HEK293 (cell line): ENCODE results near the gene STIM1.

Source experiments
- CTCF ChIA-PET: fragments of 350-600 bp; formaldehyde crosslinking; extraction: SDS; loops from one replicate; lab custom pipeline; 2021; ENCODE audit warnings: antibody characterized with exemption; lab: Yijun Ruan, JAX
- POLR2A ChIA-PET: fragments of 300-600 bp; formaldehyde crosslinking; extraction: SDS; loops from one replicate; lab custom pipeline; 2020; ENCODE audit warnings: antibody characterized with exemption, inconsistent platforms; lab: Yijun Ruan, JAX
- H3K27ac ChIP-seq: fragments of 200-500 bp; sonication (Bioruptor generic); 2 replicates; pipeline ENCODE4 v1.5.1; 2014; ENCODE audit warnings: low read depth, low read length, control low read depth, inconsistent platforms; ENCODE audit errors: extremely low read depth
- H3K36me3 ChIP-seq, 2 experiments: fragments of 200-500 bp in 1 of 2; sonication (Bioruptor generic) in 1 of 2; 1 replicate in 1 of 2; 2 replicates in 1 of 2; pipeline ENCODE4 v1.5.1; 2014 to 2017; ENCODE audit warnings: inconsistent platforms in 2 of 2, low read length in 2 of 2; ENCODE audit not compliant: control insufficient read depth in 2 of 2, insufficient read depth in 1 of 2
- H3K4me1 ChIP-seq: fragments of 200-500 bp; sonication (Bioruptor generic); 2 replicates; pipeline ENCODE4 v1.5.1; 2014; ENCODE audit warnings: mild to moderate bottlenecking, low read length, inconsistent platforms; ENCODE audit not compliant: control insufficient read depth, insufficient read depth
- H3K4me3 ChIP-seq: 2 replicates; pipeline ENCODE4 v1.5.1; 2011; ENCODE audit warnings: low read depth, mild to moderate bottlenecking, control low read depth, low read length, moderate library complexity
- H3K9me3 ChIP-seq: fragments of 200-500 bp; sonication (Bioruptor generic); 2 replicates; pipeline ENCODE4 v1.5.1; 2014; ENCODE audit warnings: low read depth, low read length, inconsistent platforms; ENCODE audit not compliant: control insufficient read depth, insufficient read depth
- WT1 ChIP-seq: fragments of 450-650 bp; formaldehyde crosslinking; IDR thresholded peaks from 2 replicates; pipeline ENCODE4 v1.5.1; 2016; ENCODE audit warnings: missing biosample characterization, missing genetic modification characterization
- ZBTB17 ChIP-seq: fragments of 450-650 bp; formaldehyde crosslinking; IDR thresholded peaks from 2 replicates; pipeline ENCODE4 v1.5.1; 2016; ENCODE audit warnings: missing biosample characterization, missing genetic modification characterization
- ZNF133 ChIP-seq: fragments of 450-650 bp; formaldehyde crosslinking; IDR thresholded peaks from 2 replicates; pipeline ENCODE4 v1.5.1; 2016; ENCODE audit warnings: missing biosample characterization, missing genetic modification characterization
- ZNF175 ChIP-seq: fragments of 450-650 bp; formaldehyde crosslinking; IDR thresholded peaks from 2 replicates; pipeline ENCODE4 v1.5.1; 2016; ENCODE audit warnings: missing biosample characterization, missing genetic modification characterization
- ZNF211 ChIP-seq: fragments of 450-650 bp; formaldehyde crosslinking; IDR thresholded peaks from 2 replicates; pipeline ENCODE4 v1.5.1; 2016; ENCODE audit warnings: low read depth, missing biosample characterization, missing genetic modification characterization
- ZNF221 ChIP-seq: fragments of 450-650 bp; formaldehyde crosslinking; IDR thresholded peaks from 2 replicates; pipeline ENCODE4 v1.5.1; 2017; ENCODE audit warnings: missing biosample characterization, missing genetic modification characterization, borderline replicate concordance
- ZNF24 ChIP-seq: fragments of 450-650 bp; formaldehyde crosslinking; IDR thresholded peaks from 2 replicates; pipeline ENCODE4 v1.5.1; 2016; ENCODE audit warnings: missing biosample characterization, missing genetic modification characterization
- ZNF391 ChIP-seq: fragments of 450-650 bp; formaldehyde crosslinking; IDR thresholded peaks from 2 replicates; pipeline ENCODE4 v1.5.1; 2016; ENCODE audit warnings: low read depth, missing biosample characterization, missing genetic modification characterization, borderline replicate concordance
- ZNF544 ChIP-seq: fragments of 450-650 bp; formaldehyde crosslinking; IDR thresholded peaks from 2 replicates; pipeline ENCODE4 v1.5.0; 2017; ENCODE audit warnings: missing biosample characterization, missing genetic modification characterization
- ZNF785 ChIP-seq: fragments of 450-650 bp; formaldehyde crosslinking; IDR thresholded peaks from 2 replicates; pipeline ENCODE4 v1.5.1; 2016; ENCODE audit warnings: missing biosample characterization, missing genetic modification characterization
- ZNF792 ChIP-seq: fragments of 450-650 bp; formaldehyde crosslinking; IDR thresholded peaks from 2 replicates; pipeline ENCODE4 v1.5.1; 2016; ENCODE audit warnings: missing biosample characterization, missing genetic modification characterization
- TF ChIP-seq, protein P1 (sequence below): fragments of 450-650 bp; formaldehyde crosslinking; IDR thresholded peaks from 2 replicates; pipeline ENCODE4 v1.5.1; 2016; ENCODE audit warnings: missing biosample characterization, missing genetic modification characterization, borderline replicate concordance
- TF ChIP-seq, protein P2 (sequence below): fragments of 450-650 bp; formaldehyde crosslinking; IDR thresholded peaks from 2 replicates; pipeline ENCODE4 v1.5.1; 2016; ENCODE audit warnings: missing biosample characterization, missing genetic modification characterization
- TF ChIP-seq, protein P3 (sequence below): fragments of 450-650 bp; formaldehyde crosslinking; IDR thresholded peaks from 2 replicates; pipeline ENCODE4 v1.5.1; 2016; ENCODE audit warnings: missing biosample characterization, missing genetic modification characterization
- TF ChIP-seq, protein P4 (sequence below): fragments of 450-650 bp; formaldehyde crosslinking; IDR thresholded peaks from 2 replicates; pipeline ENCODE4; 2016; ENCODE audit warnings: missing biosample characterization, missing genetic modification characterization
- TF ChIP-seq, protein P5 (sequence below): fragments of 450-650 bp; formaldehyde crosslinking; IDR thresholded peaks from 2 replicates; pipeline ENCODE4 v1.5.1; 2016; ENCODE audit warnings: missing biosample characterization, missing genetic modification characterization

Gene STIM1

DNA sequence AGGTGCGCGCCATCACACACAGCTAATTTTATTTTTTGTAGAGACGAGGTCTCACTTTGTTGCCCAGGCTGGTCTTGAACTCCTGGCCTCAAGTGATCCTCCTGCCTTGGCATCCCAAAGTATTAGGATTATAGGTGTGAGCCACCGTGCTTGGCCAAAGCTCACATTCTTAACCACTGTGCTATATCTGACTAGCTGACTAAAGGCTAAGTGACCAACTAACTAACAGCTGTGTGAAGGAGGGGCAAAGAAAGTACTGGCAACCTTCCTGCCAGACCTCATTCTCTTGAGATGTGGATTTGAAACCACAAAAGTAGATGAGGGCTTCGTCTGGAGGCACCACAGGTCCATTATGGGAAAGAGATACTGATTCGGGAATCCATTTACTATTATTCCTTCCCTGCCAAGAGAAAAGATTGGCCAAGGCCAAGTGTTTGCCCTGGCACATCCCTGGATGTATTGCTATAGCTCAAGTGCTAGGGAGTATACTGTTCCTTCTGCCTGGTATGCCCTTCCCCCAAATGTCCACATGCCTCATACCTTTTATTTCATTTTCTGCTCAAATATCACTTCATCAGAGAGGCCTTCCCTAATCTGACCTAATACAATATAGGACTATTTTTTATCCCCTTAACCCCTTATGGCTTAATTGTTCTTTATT lies 186.4 kb downstream of the STIM1 start (continued):
- no peak for TF ChIP-seq WT1 (tag by site-specific recombination)
- no peak for TF ChIP-seq ZNF785 (tag by site-specific recombination)

DNA sequence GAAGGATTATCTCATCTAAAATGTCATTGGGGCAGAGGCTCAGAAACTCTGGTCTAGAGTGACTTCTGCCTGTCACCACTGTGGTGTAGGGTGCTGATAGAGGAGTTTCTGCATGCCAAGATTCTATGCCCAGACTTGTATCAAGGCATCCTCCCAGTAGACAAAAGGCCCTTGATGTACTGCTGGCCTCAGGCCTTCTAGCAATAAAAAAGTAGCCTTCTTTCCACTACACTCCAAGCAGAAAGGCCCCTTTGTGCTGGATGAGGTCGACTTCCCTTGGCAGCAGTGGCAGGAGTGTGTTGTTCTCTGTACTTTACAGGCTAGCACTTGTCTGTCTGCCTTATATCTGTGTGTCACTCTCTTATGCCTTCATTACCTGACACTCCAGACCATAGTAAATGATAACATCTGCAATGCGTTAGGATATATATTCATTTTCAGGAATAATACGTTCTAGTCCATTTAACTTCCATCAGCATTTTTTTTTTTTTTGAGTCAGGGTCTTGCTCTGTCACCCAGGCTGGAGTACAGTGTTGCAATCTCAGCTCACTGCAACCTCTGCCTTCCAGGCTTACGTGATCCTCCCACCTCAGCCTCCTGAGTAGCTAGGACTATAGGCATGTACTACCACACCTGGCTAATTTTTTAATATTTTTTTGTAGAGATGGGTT lies 189.6 kb downstream of the STIM1 start:
- Histone ChIP-seq H3K27ac (no peak overlapping the region), H3K36me3 (no peaks in the 10 kb centered on the region), H3K4me1 (no peaks in the 10 kb centered on the region), H3K4me3 (no peak overlapping the region)
- CTCF ChIA-PET = no interaction called here
- TF ChIP-seq ZNF211 (tag by site-specific recombination) (no peak), ZNF792 (no peak), ZNF221 (tag by site-specific recombination) (no peak), ZNF391 (no peak), ZNF24 (tag by site-specific recombination) (no peak), ZNF544 (tag by site-specific recombination) (no peak), ZBTB17 (tag by site-specific recombination) (no peak), ZNF133 (no peak), ZNF175 (no peak)
- TF ChIP-seq, protein P1, sequence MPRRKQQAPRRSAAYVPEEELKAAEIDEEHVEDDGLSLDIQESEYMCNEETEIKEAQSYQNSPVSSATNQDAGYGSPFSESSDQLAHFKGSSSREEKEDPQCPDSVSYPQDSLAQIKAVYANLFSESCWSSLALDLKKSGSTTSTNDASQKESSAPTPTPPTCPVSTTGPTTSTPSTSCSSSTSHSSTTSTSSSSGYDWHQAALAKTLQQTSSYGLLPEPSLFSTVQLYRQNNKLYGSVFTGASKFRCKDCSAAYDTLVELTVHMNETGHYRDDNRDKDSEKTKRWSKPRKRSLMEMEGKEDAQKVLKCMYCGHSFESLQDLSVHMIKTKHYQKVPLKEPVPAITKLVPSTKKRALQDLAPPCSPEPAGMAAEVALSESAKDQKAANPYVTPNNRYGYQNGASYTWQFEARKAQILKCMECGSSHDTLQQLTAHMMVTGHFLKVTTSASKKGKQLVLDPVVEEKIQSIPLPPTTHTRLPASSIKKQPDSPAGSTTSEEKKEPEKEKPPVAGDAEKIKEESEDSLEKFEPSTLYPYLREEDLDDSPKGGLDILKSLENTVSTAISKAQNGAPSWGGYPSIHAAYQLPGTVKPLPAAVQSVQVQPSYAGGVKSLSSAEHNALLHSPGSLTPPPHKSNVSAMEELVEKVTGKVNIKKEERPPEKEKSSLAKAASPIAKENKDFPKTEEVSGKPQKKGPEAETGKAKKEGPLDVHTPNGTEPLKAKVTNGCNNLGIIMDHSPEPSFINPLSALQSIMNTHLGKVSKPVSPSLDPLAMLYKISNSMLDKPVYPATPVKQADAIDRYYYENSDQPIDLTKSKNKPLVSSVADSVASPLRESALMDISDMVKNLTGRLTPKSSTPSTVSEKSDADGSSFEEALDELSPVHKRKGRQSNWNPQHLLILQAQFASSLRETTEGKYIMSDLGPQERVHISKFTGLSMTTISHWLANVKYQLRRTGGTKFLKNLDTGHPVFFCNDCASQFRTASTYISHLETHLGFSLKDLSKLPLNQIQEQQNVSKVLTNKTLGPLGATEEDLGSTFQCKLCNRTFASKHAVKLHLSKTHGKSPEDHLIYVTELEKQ (tag by site-specific recombination) = no peak
- TF ChIP-seq, protein P2, sequence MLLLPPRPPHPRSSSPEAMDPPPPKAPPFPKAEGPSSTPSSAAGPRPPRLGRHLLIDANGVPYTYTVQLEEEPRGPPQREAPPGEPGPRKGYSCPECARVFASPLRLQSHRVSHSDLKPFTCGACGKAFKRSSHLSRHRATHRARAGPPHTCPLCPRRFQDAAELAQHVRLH (tag by site-specific recombination) = no peak
- TF ChIP-seq, protein P3, sequence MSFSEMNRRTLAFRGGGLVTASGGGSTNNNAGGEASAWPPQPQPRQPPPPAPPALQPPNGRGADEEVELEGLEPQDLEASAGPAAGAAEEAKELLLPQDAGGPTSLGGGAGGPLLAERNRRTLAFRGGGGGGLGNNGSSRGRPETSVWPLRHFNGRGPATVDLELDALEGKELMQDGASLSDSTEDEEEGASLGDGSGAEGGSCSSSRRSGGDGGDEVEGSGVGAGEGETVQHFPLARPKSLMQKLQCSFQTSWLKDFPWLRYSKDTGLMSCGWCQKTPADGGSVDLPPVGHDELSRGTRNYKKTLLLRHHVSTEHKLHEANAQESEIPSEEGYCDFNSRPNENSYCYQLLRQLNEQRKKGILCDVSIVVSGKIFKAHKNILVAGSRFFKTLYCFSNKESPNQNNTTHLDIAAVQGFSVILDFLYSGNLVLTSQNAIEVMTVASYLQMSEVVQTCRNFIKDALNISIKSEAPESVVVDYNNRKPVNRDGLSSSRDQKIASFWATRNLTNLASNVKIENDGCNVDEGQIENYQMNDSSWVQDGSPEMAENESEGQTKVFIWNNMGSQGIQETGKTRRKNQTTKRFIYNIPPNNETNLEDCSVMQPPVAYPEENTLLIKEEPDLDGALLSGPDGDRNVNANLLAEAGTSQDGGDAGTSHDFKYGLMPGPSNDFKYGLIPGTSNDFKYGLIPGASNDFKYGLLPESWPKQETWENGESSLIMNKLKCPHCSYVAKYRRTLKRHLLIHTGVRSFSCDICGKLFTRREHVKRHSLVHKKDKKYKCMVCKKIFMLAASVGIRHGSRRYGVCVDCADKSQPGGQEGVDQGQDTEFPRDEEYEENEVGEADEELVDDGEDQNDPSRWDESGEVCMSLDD (tag by site-specific recombination) = no peak
- TF ChIP-seq, protein P4, sequence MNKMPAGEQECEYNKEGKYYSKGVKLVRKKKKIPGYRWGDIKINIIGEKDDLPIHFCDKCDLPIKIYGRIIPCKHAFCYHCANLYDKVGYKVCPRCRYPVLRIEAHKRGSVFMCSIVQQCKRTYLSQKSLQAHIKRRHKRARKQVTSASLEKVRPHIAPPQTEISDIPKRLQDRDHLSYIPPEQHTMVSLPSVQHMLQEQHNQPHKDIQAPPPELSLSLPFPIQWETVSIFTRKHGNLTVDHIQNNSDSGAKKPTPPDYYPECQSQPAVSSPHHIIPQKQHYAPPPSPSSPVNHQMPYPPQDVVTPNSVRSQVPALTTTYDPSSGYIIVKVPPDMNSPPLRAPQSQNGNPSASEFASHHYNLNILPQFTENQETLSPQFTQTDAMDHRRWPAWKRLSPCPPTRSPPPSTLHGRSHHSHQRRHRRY (tag by site-specific recombination) = no peak
- TF ChIP-seq, protein P5, sequence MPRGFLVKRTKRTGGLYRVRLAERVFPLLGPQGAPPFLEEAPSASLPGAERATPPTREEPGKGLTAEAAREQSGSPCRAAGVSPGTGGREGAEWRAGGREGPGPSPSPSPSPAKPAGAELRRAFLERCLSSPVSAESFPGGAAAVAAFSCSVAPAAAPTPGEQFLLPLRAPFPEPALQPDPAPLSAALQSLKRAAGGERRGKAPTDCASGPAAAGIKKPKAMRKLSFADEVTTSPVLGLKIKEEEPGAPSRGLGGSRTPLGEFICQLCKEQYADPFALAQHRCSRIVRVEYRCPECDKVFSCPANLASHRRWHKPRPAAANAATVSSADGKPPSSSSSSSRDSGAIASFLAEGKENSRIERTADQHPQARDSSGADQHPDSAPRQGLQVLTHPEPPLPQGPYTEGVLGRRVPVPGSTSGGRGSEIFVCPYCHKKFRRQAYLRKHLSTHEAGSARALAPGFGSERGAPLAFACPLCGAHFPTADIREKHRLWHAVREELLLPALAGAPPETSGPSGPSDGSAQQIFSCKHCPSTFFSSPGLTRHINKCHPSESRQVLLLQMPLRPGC (tag by site-specific recombination) = no peak
- TF ChIP-seq, all 188 proteins: peak for 0
- POLR2A ChIA-PET = interaction anchor here (0.7 kb wide), 1 partner anchor 241 kb away, joined by 4 read pairs; no protein-coding TSS in a partner anchor
- H3K9me3 ChIP-seq = no peaks in the 10 kb centered on the region
